Neural cell (in vitro differentiated cells): Measurements from ENCODE around the gene SPX.

Source experiments
- CTCF ChIP-seq: fragments of 450-650 bp; IDR thresholded peaks from 2 replicates; pipeline ENCODE4 v1.5.1; 2014; ENCODE audit warnings: antibody characterized with exemption, mild to moderate bottlenecking, moderate library complexity; ENCODE audit not compliant: poor library complexity, severe bottlenecking
- POLR2AphosphoS5 ChIP-seq: IDR thresholded peaks from 2 replicates; pipeline ENCODE4 v1.6.1; 2012
- REST ChIP-seq: IDR thresholded peaks from 2 replicates; pipeline ENCODE4 v1.6.1; 2012; ENCODE audit warnings: borderline replicate concordance
- TAF1 ChIP-seq: IDR thresholded peaks from 2 replicates; pipeline ENCODE4 v1.6.1; 2012; ENCODE audit warnings: low read depth

- TF ChIP-seq CTCF (no peak), REST (no peak), TAF1 (no peak), POLR2AphosphoS5 (no peak)
Measured at GRCh38 chr12:21502872-21503271, 23.2 kb upstream of the SPX start.
